Omental fat pad (tissue), 4 donors: Measurements from ENCODE around the gene SSPN. TPM values are rescaled to one million over a fixed set of nuclear protein-coding genes. Genes with fewer than 3 reads are reported as not detected.
"Not testable (repeated sequence)": the region's sequence is repeated elsewhere in the genome, so short reads cannot be mapped to it uniquely, and the experiment has no call there.

ENCODE experiments used
- ATAC-seq: fragments of 150-250 bp; one replicate; pipeline ENCODE4 v1.9.1; 2016; ENCODE audit warnings: mild to moderate bottlenecking, moderate library complexity; ENCODE audit not compliant: low FRiP score
- DNase-seq: peaks from one replicate; pipeline ENCODE4 v3.0.0-alpha.2; 2019; ENCODE audit warnings: low spot score
- CTCF ChIP-seq, 3 donors: fragments of 450-650 bp; IDR thresholded peaks; one replicate each; pipeline ENCODE4 v1.5.1; 2016 to 2017; ENCODE audit warnings: antibody characterized with exemption in 3 of 3, mild to moderate bottlenecking in 3 of 3, moderate library complexity in 2 of 3
- total RNA-seq, 4 donors: library from RNA; depleted of rRNA; stranded (reverse); fragments of >200 nt; gene quantifications; one replicate each; pipeline ENCODE4 v1.1.0, GENCODE V29; 2016

SSPN gene
- total RNA-seq, 4 donors from 2014 or later, result 14.1 to 20.2 (median 16.1) TPM

GRCh38 chr12:26226629-26227360 is 31.4 kb downstream of the SSPN start:
- TF ChIP-seq CTCF (IDR thresholded peaks at IDR 0.05), result no peak
- no peak for DNase-seq
- ATAC-seq, result no peak

GRCh38 chr12:26227361-26227745 is 32.0 kb downstream of the SSPN start:
- TF ChIP-seq CTCF (IDR thresholded peaks at IDR 0.05), result no peak
- ATAC-seq, result no peak

DNA sequence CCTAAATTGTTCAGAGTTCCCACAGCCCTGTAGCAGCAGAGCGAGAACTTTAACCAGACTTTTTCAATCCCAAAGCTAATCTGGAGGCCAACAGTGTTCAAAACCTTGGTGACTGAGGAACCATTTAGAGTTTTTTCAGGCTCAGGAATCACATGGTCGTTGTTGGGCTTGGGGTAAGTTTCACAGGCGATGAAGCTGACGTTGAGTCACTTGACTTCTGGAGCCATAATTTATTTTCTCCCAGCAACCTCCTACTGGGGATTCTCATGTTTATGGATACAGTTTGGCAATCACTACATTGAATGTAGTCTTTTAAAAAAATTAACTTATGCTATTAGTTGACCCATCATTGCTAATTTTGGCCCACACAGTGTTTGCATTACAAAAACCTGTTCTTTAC is 34.5 kb downstream of the SSPN start:
- no peak for ATAC-seq
- TF ChIP-seq CTCF (IDR thresholded peaks at IDR 0.05), result no peak
- DNase-seq, result no peak

More at GRCh38 chr12:26227361-26227745, 32.0 kb downstream of the SSPN start:
- no peak for DNase-seq

GRCh38 chr12:26231470-26231869 is 36.1 kb downstream of the SSPN start:
- TF ChIP-seq CTCF (IDR thresholded peaks at IDR 0.05), result no peak
- ATAC-seq (no peak), DNase-seq (no peak)

- TF ChIP-seq CTCF (IDR thresholded peaks at IDR 0.05), result no peak
- DNase-seq (no peak), ATAC-seq (no peak)
These were observed 36.5 kb downstream of the SSPN start for GRCh38 chr12:26231921-26232320.

- ATAC-seq, result peak; percentile 52
- no peak for TF ChIP-seq CTCF (IDR thresholded peaks at IDR 0.05)
- no peak for DNase-seq
These were observed 38.3 kb downstream of the SSPN start for GRCh38 chr12:26233631-26234030.

DNA sequence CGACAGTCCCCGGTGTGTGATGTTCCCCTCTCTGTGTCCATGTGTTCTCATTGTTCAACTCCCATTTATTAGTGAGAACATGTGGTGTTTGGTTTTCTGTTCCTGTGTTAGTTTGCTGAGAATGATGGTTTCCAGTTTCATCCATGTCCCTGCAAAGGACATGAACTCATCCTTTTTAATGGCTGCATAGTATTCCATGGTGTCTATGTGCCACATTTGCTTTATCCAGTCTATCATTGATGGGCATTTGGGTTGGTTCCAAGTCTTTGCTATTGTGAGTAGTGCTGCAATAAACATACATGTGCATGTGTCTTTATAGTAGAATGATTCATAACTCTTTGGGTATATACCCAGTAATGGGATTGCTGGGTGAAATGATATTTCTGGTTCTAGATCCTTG is 40.1 kb downstream of the SSPN start:
- not testable (repeated sequence) for DNase-seq, ATAC-seq
